ENCODE measurements around the gene CD83.

GRCh38 chr6:14159090-14159489, 41.5 kb downstream of the CD83 start:
- TF ChIP-seq CTCF (IDR thresholded peaks at IDR 0.05; ENCODE audit: low read depth, low read length, missing input control) (no peak), REST (IDR thresholded peaks at IDR 0.05) (no peak), JUND (IDR thresholded peaks at IDR 0.05) (no peak)

All from liver (tissue), 3 donors.